AG04450 (cell line): ENCODE results near the gene RAB11FIP3. TPM values are rescaled to one million over a fixed set of nuclear protein-coding genes. Genes with fewer than 3 reads are reported as not detected.

Source experiments
- CTCF ChIA-PET: fragments of 300-600, 350-600 bp; formaldehyde crosslinking; extraction: SDS; loops from one replicate; lab custom pipeline; 2022; ENCODE audit warnings: antibody characterized with exemption, inconsistent platforms; lab: Charles Lee
- POLR2A ChIA-PET: fragments of 350-600 bp; formaldehyde crosslinking; extraction: SDS; loops from one replicate; lab custom pipeline; 2021; ENCODE audit warnings: antibody characterized with exemption, inconsistent platforms; lab: Yijun Ruan, JAX
- DNase-seq: peaks from one replicate; pipeline ENCODE4 v3.0.0-alpha.2; 2011; ENCODE audit warnings: low read depth, low spot score
- H3K27ac ChIP-seq: one replicate; pipeline ENCODE4 v1.5.1; 2012; ENCODE audit warnings: low read depth, low read length, control low read depth
- H3K27me3 ChIP-seq: one replicate; pipeline ENCODE4 v1.6.0; 2012; ENCODE audit warnings: low read length; ENCODE audit not compliant: control insufficient read depth, insufficient read depth
- H3K4me3 ChIP-seq: 2 replicates; pipeline ENCODE4 v1.5.1; 2011; ENCODE audit warnings: mild to moderate bottlenecking, low read depth, low read length, control low read depth
- H3K9me3 ChIP-seq: 2 replicates; pipeline ENCODE4 v1.5.1; 2012; ENCODE audit warnings: low read length; ENCODE audit not compliant: control insufficient read depth, insufficient read depth
- CTCF ChIP-seq: IDR thresholded peaks from 2 replicates; pipeline ENCODE4 v1.5.1; 2011; ENCODE audit warnings: low read depth, low read length, control low read depth, inconsistent platforms
- polyA plus RNA-seq: library from polyadenylated mRNA; depleted of rRNA; stranded (reverse); fragments of >200 nt; gene quantifications from 2 replicates; pipeline ENCODE4 v1.2.3, GENCODE V29; 2011

Gene RAB11FIP3
- polyA plus RNA-seq, 1 experiment: 6.9 TPM

- POLR2A ChIA-PET: no interaction called here
- no peak for DNase-seq
Measured at GRCh38 chr16:450385-450784, 24.9 kb downstream of the RAB11FIP3 start.

GRCh38 chr16:450785-451512, 25.5 kb downstream of the RAB11FIP3 start:
- no peak for TF ChIP-seq CTCF
- DNase-seq: no peak
- H3K9me3 ChIP-seq: no peaks in the 10 kb centered on the region
- CTCF ChIA-PET: no interaction called here
- POLR2A ChIA-PET: no interaction called here
- no peaks in the 10 kb centered on the region for H3K27me3 ChIP-seq
- no peak overlapping the region for H3K4me3 ChIP-seq
- H3K27ac ChIP-seq: no peak overlapping the region

More at GRCh38 chr16:450385-450784, 24.9 kb downstream of the RAB11FIP3 start:
- H3K27me3 ChIP-seq: no peaks in the 10 kb centered on the region
- TF ChIP-seq CTCF: no peak
- no peak overlapping the region for H3K4me3 ChIP-seq
- H3K9me3 ChIP-seq: no peaks in the 10 kb centered on the region
- no peak overlapping the region for H3K27ac ChIP-seq
- CTCF ChIA-PET: no interaction called here

- Histone ChIP-seq H3K9me3 (no peaks in the 10 kb centered on the region; the same call in 1 of the 2 replicates), H3K27ac (no peak overlapping the region), H3K27me3 (no peaks in the 10 kb centered on the region), H3K4me3 (no peak overlapping the region)
- CTCF ChIA-PET: no interaction called here
- POLR2A ChIA-PET: no interaction called here
- no peak for TF ChIP-seq CTCF
- no peak for DNase-seq
Measured at GRCh38 chr16:454397-454940, 29.0 kb downstream of the RAB11FIP3 start.

- DNase-seq: no peak
- Histone ChIP-seq H3K4me3 (no peak overlapping the region), H3K27me3 (no peaks in the 10 kb centered on the region), H3K9me3 (no peaks in the 10 kb centered on the region; the same call in 1 of the 2 replicates), H3K27ac (no peak overlapping the region)
- no peak for TF ChIP-seq CTCF
- POLR2A ChIA-PET: no interaction called here
- CTCF ChIA-PET: no interaction called here
Measured at GRCh38 chr16:455453-455852, 30.0 kb downstream of the RAB11FIP3 start.

- ChIA-PET CTCF (no interaction called here), POLR2A (interaction anchor here (1.0 kb wide), 1 partner anchor 33 kb away, joined by 3 read pairs; no protein-coding TSS in a partner anchor)
- peak overlapping the region; percentile 21 for H3K27ac ChIP-seq
- no peaks in the 10 kb centered on the region for H3K27me3 ChIP-seq
- DNase-seq: no peak
- no peaks in the 10 kb centered on the region; the same call in 1 of the 2 replicates for H3K9me3 ChIP-seq
- peak overlapping the region; percentile 20; the same call in 1 of the 2 replicates for H3K4me3 ChIP-seq
- TF ChIP-seq CTCF: no peak
Measured at GRCh38 chr16:456891-457483, 31.5 kb downstream of the RAB11FIP3 start.
